ENCODE data around the gene ZBTB5.

GRCh38 chr9:37407468-37407867 is 57.8 kb downstream of the ZBTB5 start:
- TF ChIP-seq LEF1 (IDR thresholded peaks at IDR 0.05; ENCODE audit: borderline replicate concordance) (no peak), BHLHE40 (IDR thresholded peaks at IDR 0.05; ENCODE audit: borderline replicate concordance) (no peak), L3MBTL2 (conservative IDR thresholded peaks at IDR 0.05) (no peak), SUZ12 (IDR thresholded peaks at IDR 0.05) (no peak)
